Astrocyte of the hippocampus (primary cell): Measurements from ENCODE around the gene PDIA6.
A peak's percentile ranks its signal among the peaks of the same experiment; 100 is the strongest.
"Not testable (repeated sequence)": the region's sequence is repeated elsewhere in the genome, so short reads cannot be mapped to it uniquely, and the experiment has no call there.

ENCODE experiments used
- DNase-seq: peaks from one replicate; pipeline ENCODE4 v3.0.0; 2011; ENCODE audit warnings: low read depth, low spot score

Gene PDIA6

GRCh38 chr2:10810202-10811161, 2.1 kb downstream of the PDIA6 start:
- peak; percentile 46 for DNase-seq

- DNase-seq = no peak
These were observed 6.0 kb downstream of the PDIA6 start for GRCh38 chr2:10806543-10806942.

DNA sequence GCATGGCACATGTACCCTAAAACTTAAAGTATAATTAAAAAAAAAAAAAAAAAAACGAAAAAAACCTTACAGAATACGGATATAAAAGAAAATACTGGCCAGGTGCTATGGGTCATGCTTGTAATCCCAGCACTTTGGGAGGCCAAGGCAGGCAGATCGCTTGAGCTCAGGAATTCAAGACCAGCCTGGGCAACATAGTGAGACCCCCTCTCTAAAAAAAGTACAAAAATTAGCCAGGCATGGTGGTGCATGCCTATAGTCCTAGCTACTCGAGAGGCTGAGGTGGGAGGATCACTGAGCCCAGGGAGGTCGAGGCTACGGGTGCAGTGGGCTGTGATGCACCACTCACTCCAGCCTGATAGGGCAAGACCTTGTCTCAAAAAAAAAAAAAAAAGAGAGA, 6.6 kb downstream of the PDIA6 start:
- DNase-seq = not testable (repeated sequence)

- no peak for DNase-seq
These were observed 9.9 kb downstream of the PDIA6 start for GRCh38 chr2:10802657-10803056.

DNA sequence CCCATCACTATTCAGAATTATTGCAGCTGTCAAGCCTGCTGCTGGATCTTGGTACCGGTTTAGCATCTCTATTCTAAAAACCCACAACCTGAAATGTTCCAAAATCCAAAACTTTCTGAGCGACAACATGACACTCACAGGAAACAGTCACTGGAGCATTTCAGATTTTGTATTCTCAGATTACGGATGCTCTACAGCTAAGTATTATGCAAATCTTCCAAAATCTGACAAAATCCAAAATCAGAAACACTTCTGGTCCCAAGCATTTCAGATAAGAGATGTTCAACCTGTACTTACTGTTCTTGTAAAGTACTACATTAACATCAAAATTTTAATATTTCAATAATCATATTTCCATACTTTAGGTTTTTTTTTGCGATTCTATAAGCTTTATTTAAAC, 12.4 kb downstream of the PDIA6 start:
- no peak for DNase-seq

DNA sequence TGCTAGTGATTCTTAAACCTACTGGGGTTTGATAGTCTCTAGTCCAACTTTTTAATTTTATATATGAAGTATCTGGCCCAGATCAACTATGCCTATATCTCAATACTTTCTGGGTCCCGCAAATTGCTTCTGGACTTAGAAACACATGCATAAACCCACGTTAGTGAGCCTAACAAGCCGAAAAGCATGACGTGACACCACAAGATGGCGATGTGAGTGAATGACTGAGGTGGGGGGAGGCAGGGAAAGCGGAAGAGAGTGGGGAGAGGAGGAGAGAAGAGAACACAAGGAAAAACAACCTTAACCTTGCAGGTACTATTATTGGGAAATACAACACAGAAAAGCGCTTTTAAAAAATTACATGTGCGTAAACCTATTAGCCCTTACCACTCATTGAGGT, 13.8 kb downstream of the PDIA6 start:
- DNase-seq = no peak

DNA sequence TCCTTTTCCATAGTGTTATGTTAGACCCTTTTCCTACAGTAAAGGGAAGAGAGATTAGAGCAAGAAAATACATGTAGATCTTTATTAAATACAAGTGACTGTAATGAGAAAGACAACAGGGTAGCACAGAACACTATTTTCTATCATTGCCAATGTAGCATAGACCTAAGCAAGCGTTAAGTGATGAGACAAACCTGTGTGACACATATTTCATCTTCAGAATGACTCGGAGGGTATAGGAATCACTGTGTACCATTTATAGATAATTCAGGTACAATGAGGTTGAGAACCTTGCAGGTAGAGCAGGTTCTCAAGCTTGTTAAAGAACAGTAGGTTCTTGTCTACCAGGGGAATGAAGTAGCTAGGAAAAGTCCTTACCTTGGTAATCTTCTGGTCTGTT, 15.9 kb downstream of the PDIA6 start:
- DNase-seq = no peak

GRCh38 chr2:10795508-10796046, 17.0 kb downstream of the PDIA6 start:
- no peak for DNase-seq

DNA sequence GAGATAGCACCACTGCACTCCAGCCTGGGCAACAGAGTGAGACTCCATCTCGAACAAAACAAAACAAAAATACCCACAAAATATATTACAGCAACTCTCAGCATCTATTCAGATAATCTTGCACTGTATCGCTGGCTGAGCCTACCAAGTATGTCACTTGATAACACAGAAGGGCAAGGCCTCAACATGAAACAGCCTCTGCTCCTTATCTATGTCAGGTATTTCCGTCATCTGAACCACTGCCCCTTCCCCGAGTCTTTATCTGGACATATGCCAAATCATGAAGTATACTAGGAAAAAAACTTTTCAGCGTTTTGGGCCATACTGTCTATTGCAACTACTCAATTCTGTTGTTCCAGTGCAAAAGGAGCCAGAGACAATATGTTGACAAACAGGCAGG, 17.7 kb downstream of the PDIA6 start:
- no peak for DNase-seq

DNA sequence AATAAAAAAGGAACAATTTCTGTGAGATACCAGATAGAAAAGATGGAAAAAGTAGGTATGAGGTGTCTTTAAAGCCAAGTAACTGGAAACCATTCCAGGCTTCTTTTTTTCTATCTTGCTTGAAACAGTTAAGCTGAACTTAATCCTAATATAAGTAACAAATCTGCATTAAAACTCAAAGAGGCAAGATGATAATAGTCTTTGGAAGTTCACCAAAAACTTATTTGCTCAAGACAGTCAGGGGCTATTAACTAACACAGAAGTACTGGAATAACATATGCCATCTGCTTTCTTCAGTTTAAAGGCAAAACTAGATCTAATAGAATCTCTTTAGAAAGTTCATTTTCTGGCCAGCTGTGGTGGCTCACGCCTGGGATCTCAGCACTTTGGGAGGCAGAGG, 18.8 kb downstream of the PDIA6 start:
- no peak for DNase-seq

DNA sequence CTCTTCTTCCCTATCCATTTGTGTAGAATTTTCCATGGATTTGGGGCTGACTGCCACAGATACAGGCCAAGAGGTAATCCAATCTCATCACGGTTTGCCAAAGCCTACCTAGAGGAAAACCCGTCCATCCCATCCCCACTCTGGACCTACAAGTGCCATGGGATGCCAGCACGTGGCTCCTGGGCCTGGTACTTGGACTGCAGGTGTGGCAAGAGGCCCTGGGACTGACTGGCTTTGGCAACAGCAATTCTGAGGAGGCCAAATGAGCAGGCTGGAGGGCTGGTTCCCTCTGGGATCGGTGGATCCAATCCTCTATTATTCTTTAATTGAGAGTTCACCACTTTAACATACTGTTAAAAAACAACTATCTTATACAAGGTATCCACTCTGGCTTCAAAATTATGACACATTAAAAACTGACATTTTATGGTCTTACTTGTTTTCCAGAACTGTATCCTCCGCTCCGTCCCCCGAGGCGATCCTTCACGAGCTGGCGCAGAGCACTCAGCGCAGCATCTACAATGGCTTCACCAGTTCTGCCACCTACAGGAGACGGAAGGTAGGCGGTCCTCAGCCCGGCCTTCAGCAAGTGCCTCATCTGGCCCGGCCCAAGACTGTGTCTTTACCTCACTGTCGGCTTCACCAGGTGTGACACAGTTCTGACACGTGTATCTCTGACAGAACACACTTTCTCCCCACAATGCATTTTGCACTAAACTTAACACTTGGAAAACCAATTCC, 19.8 kb downstream of the PDIA6 start:
- DNase-seq = no peak

GRCh38 chr2:10792001-10792634, 20.5 kb downstream of the PDIA6 start:
- no peak for DNase-seq

DNA sequence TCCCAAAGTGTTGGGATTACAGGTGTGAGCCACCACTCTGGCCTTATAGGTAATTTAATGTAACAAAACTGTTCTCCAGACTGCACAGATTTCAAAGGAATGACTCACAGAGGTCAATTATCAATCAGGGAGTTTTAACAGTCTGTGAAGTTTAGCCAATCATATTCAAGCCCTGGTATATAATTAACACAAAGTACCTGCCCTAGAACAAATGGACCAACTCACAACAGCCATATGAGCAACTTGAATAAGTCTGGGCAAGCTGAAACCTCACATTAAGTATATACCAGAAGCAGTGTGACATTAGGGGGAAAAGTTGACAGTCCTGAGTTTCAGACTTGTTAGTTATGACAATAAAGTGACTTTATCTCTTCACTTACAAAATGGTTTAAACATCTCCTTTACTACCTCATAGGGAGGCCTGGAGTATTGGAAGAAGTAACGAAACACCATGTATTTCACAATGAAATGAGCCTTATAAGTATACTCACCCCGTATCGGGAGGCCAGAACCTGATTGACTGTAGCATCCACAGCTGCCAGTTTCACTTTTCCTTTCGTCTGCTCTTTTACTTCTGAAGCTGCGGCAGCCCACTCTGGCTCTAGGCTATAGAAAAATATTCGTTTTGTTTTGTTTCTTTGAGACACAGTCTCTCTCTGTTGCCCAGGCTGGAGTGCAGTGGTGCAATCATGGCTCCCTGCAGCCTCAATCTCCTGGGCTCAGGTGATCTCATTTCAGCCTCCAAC, 22.2 kb downstream of the PDIA6 start:
- DNase-seq = no peak

DNA sequence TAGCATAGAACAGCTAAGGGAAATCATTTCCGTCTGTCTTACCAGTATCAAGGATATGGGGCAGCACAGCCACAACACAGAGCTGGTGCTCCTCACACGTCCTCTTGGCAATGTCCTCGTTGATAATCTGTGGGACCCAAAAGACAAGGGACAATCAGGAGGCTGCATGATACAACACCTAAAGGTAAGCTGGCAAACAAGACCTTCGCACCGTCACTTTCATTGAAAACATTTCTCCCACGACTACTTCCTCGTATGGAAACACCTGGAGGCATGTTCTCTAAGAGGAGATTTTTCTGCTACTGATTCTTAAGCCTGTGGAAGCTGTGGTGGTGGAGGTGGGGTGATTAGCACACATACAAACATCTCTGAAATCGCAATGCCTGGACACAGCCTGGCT, 23.7 kb downstream of the PDIA6 start:
- DNase-seq = no peak

GRCh38 chr2:10787176-10787968, 25.2 kb downstream of the PDIA6 start:
- DNase-seq = no peak

GRCh38 chr2:10786240-10786982, 26.2 kb downstream of the PDIA6 start:
- DNase-seq = no peak

DNA sequence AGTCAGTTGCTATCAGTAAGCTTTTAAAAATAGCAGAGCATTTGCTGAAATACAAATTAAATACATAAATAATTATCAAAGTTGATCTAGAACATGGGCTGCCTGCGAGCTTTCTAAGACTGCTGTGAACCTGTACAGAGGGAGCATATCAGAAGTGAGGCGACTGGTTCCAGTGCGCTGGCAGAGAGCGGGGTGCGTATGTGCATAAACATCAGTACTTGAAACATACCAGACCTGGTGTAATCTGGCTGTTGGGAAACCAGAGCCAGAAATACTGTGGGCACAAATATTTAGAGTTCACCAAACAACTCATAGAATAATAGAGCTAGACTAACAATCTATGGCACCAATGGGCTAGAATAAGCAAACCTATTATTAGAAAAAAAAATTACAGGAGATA, 27.3 kb downstream of the PDIA6 start:
- no peak for DNase-seq

DNA sequence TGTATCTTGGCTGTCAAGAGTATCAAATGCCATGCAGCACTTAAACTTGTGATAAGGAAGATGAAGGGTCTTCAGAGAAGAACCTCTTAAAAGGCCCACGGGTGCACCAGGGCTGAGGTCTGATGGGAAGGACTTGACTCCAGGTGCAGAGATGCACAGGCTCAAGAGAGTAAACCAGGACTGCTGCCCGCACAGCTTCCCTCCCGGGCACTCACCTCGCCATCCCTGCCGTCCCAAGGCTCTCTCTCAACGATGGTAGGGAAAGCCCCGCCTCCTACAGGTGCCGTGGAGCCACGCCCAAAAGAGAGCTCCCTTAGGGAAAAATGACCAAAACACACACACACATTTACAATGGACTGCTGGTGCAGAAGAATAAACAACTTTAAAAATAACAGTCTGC, 27.9 kb downstream of the PDIA6 start:
- DNase-seq = no peak

DNA sequence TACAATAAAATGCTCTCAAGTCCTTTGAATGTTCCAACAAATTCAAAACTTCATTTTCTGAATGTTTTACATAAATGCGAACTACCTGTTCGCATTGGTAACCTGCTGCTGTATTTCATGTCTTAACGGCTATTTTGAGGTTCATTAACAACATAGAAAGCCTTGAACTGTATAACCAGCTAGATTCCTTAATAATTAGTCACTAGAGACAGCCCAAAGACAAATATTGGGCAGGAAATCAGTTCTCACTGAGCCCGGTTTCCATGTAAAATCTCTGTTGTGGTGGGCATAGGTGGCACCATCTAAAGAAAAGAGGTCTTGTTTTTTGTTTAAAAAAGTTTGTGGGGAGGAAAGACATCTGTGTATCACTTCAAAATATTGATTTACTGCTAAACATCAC, 29.2 kb downstream of the PDIA6 start:
- DNase-seq = peak; percentile 43

- no peak for DNase-seq
These were observed 30.8 kb downstream of the PDIA6 start for GRCh38 chr2:10781746-10782145.
